Hepatocyte (in vitro differentiated cells): ENCODE measurements around the gene MPEG1.

Experiments used
- CTCF ChIP-seq: fragments of 200-600 bp; sonication (generic); IDR thresholded peaks from 2 replicates; pipeline ENCODE4 v1.5.1; 2016; ENCODE audit warnings: antibody characterized with exemption, mild to moderate bottlenecking; ENCODE audit not compliant: poor library complexity
- EZH2phosphoT487 ChIP-seq: fragments of 200-600 bp; sonication (generic); IDR thresholded peaks from one replicate; pipeline ENCODE4 v1.6.1; 2018; ENCODE audit warnings: antibody characterized with exemption, mild to moderate bottlenecking, low read depth, moderate library complexity; ENCODE audit not compliant: unreplicated experiment, severe bottlenecking

- TF ChIP-seq CTCF: no peak
- no peak for TF ChIP-seq EZH2phosphoT487
These were observed 10.9 kb upstream of the MPEG1 start for GRCh38 chr11:59223611-59224010.
